ENCODE data around the gene CAAP1.

The CAAP1 gene

DNA sequence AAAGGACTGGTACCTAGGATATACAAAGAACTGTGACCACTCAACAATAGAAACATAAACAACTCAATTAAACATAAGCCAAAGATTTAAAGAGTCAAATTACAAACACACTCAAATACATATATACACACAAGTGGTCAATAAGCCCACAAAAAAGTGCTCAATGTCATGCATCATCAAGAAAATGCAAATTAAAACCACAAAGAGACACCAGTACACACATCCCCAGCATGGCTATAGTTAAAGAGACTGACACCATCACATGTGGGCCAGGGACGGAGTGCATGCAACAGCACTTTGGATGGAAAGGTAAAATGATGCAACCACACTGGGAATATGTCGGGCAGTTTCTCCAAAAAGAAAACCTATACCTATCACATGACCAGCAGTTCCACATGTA, 89.7 kb downstream of the CAAP1 start:
- in situ Hi-C loops (cut with HindIII; ENCODE audit: low pct_ligation_motif_present, low sequenced_read_pairs), result no loop called here
- no peak for DNase-seq
- Histone ChIP-seq H3K4me3 (ENCODE audit: low read depth, low read length) (no peak overlapping the region), H3K27ac (no peak overlapping the region), H3K36me3 (replicated peaks) (no peaks in the 10 kb centered on the region), H3K27me3 (replicated peaks) (no peaks in the 10 kb centered on the region)
- TF ChIP-seq, protein P1, sequence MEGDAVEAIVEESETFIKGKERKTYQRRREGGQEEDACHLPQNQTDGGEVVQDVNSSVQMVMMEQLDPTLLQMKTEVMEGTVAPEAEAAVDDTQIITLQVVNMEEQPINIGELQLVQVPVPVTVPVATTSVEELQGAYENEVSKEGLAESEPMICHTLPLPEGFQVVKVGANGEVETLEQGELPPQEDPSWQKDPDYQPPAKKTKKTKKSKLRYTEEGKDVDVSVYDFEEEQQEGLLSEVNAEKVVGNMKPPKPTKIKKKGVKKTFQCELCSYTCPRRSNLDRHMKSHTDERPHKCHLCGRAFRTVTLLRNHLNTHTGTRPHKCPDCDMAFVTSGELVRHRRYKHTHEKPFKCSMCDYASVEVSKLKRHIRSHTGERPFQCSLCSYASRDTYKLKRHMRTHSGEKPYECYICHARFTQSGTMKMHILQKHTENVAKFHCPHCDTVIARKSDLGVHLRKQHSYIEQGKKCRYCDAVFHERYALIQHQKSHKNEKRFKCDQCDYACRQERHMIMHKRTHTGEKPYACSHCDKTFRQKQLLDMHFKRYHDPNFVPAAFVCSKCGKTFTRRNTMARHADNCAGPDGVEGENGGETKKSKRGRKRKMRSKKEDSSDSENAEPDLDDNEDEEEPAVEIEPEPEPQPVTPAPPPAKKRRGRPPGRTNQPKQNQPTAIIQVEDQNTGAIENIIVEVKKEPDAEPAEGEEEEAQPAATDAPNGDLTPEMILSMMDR (IDR thresholded peaks at IDR 0.05; ENCODE audit: low read depth, low read length, missing control alignments), result no peak

- no peaks in the 10 kb centered on the region for H3K36me3 ChIP-seq (replicated peaks)
- TF ChIP-seq, protein P1 (IDR thresholded peaks at IDR 0.05; ENCODE audit: low read depth, low read length, missing control alignments), result no peak
- H3K4me3 ChIP-seq (ENCODE audit: low read depth, low read length), result no peak overlapping the region
- DNase-seq, result no peak
- H3K27ac ChIP-seq, result no peak overlapping the region
- no peaks in the 10 kb centered on the region for H3K27me3 ChIP-seq (replicated peaks)
- in situ Hi-C loops (cut with HindIII; ENCODE audit: low pct_ligation_motif_present, low sequenced_read_pairs), result no loop called here
Observed at GRCh38 chr9:26801772-26802171, 90.8 kb downstream of the CAAP1 start.

DNA sequence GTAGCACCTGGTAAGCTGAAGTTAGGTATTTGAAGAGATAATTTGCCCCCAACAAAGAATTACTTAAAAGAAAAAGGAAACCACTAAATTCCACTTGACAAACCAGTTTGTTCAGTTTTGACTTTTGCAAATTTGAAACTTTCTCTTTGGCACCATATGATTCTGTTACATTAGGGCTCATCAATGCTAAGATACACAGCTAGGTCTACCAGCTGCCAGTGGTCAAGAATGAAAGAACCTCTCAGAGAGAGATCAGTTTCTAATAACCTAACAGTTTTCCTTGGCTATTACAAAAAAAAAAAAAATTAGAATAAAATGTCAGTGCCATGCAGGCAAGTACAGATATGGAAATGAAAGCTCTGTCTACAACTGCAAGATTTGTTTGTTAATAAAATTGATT, 92.3 kb downstream of the CAAP1 start:
- Histone ChIP-seq H3K4me3 (ENCODE audit: low read depth, low read length) (no peak overlapping the region), H3K36me3 (replicated peaks) (no peaks in the 10 kb centered on the region), H3K27ac (no peak overlapping the region), H3K27me3 (replicated peaks) (no peaks in the 10 kb centered on the region)
- DNase-seq, result no peak
- in situ Hi-C loops (cut with HindIII; ENCODE audit: low pct_ligation_motif_present, low sequenced_read_pairs), result no loop called here
- TF ChIP-seq, protein P1 (IDR thresholded peaks at IDR 0.05; ENCODE audit: low read depth, low read length, missing control alignments), result no peak

- H3K27ac ChIP-seq, result no peak overlapping the region
- TF ChIP-seq, protein P1 (IDR thresholded peaks at IDR 0.05; ENCODE audit: low read depth, low read length, missing control alignments), result no peak
- in situ Hi-C loops (cut with HindIII; ENCODE audit: low pct_ligation_motif_present, low sequenced_read_pairs), result no loop called here
- H3K4me3 ChIP-seq (ENCODE audit: low read depth, low read length), result no peak overlapping the region
- no peak for DNase-seq
- H3K27me3 ChIP-seq (replicated peaks), result no peaks in the 10 kb centered on the region
- H3K36me3 ChIP-seq (replicated peaks), result no peaks in the 10 kb centered on the region
Observed at GRCh38 chr9:26791274-26791673, 101.3 kb downstream of the CAAP1 start.

Measured in brain microvascular endothelial cell (primary cell).